Muscle of leg (tissue), 11 donors: ENCODE measurements around the gene C5AR1. TPM values are rescaled to one million over a fixed set of nuclear protein-coding genes. Genes with fewer than 3 reads are reported as not detected.
A peak's percentile ranks its signal among the peaks of the same experiment; 100 is the strongest.

Source experiments
- DNase-seq: peaks from one replicate; pipeline ENCODE4 v3.0.0; 2013
- H3K27ac ChIP-seq: one replicate; pipeline ENCODE4 v1.5.1; 2013; ENCODE audit warnings: mild to moderate bottlenecking, low read length, control low read depth
- H3K27me3 ChIP-seq: one replicate; pipeline ENCODE4 v1.6.1; 2013; ENCODE audit warnings: low read length; ENCODE audit not compliant: control insufficient read depth, insufficient read depth
- H3K36me3 ChIP-seq: one replicate; pipeline ENCODE4 v1.6.1; 2013; ENCODE audit warnings: low read length; ENCODE audit not compliant: control insufficient read depth, insufficient read depth
- H3K4me1 ChIP-seq: one replicate; pipeline ENCODE4 v1.6.1; 2013; ENCODE audit warnings: low read length; ENCODE audit not compliant: control insufficient read depth, insufficient read depth
- H3K4me3 ChIP-seq: one replicate; pipeline ENCODE4 v1.5.1; 2013; ENCODE audit warnings: low read length, control low read depth
- H3K9me3 ChIP-seq: replicated peaks from 2 replicates; pipeline ENCODE4 v1.6.1; 2013; ENCODE audit warnings: low read depth, low read length; ENCODE audit not compliant: control insufficient read depth
- WGBS: methylation state at CpG from one replicate; pipeline ENCODE4 v1.1.5; 2013; ENCODE audit warnings: missing lambda C conversion rate; ENCODE audit not compliant: insufficient coverage; 5-methylcytosine and 5-hydroxymethylcytosine counted together
- polyA plus RNA-seq, 8 donors: library from polyadenylated mRNA; unstranded; fragments of 120-200 nt; gene quantifications; one replicate each; pipeline versions ENCODE4 v1.2.1 to v1.2.3, GENCODE V29; 2013; ENCODE audit warnings: inconsistent platforms in 1 of 8, low replicate concordance in 1 of 8; ENCODE audit not compliant: insufficient read length in 8 of 8, insufficient read depth in 1 of 8
- total RNA-seq: library from RNA; stranded (reverse); fragments of 120-200 nt; gene quantifications from one replicate; pipeline ENCODE4 v1.2.4, GENCODE V29; 2013

The C5AR1 gene
- total and polyA plus RNA-seq, 9 donors, result 0.53 to 3.6 (median 1.9) TPM

- no peaks in the 10 kb centered on the region for H3K36me3 ChIP-seq
These were observed 1.2 kb downstream of the C5AR1 start for GRCh38 chr19:47310819-47311218.

GRCh38 chr19:47312366-47313006 is 2.8 kb downstream of the C5AR1 start:
- Histone ChIP-seq H3K4me1 (no peaks in the 10 kb centered on the region), H3K36me3 (no peaks in the 10 kb centered on the region), H3K27me3 (peaks cover 4% of the 10 kb centered on the region), H3K27ac (no peak overlapping the region), H3K9me3 (no peaks in the 10 kb centered on the region), H3K4me3 (no peak overlapping the region)
- DNase-seq, result no peak
- 100% methylated on average over 1 of the region's 5 CpGs for whole genome bisulfite sequencing

More at GRCh38 chr19:47310819-47311218, 1.2 kb downstream of the C5AR1 start:
- Histone ChIP-seq H3K4me3 (no peak overlapping the region), H3K9me3 (no peaks in the 10 kb centered on the region), H3K27me3 (peaks cover 4% of the 10 kb centered on the region), H3K4me1 (no peaks in the 10 kb centered on the region), H3K27ac (no peak overlapping the region)
- peak; percentile 42 for DNase-seq
- 8% methylated on average over 2 of the region's 5 CpGs for WGBS

GRCh38 chr19:47313754-47314295 is 4.2 kb downstream of the C5AR1 start:
- H3K9me3 ChIP-seq, result no peaks in the 10 kb centered on the region
- no peak for DNase-seq
- H3K36me3 ChIP-seq, result no peaks in the 10 kb centered on the region
- WGBS, result 83% methylated on average over 3 of the region's 10 CpGs
- no peak overlapping the region for H3K27ac ChIP-seq
- H3K27me3 ChIP-seq, result peaks cover 4% of the 10 kb centered on the region
- H3K4me1 ChIP-seq, result no peaks in the 10 kb centered on the region
- no peak overlapping the region for H3K4me3 ChIP-seq

- peaks cover 4% of the 10 kb centered on the region for H3K27me3 ChIP-seq
These were observed 5.6 kb downstream of the C5AR1 start for GRCh38 chr19:47315125-47315821.

GRCh38 chr19:47316513-47316912 is 6.9 kb downstream of the C5AR1 start:
- no peak for DNase-seq
- Histone ChIP-seq H3K4me3 (no peak overlapping the region), H3K9me3 (no peaks in the 10 kb centered on the region), H3K4me1 (no peaks in the 10 kb centered on the region), H3K27me3 (peaks cover 4% of the 10 kb centered on the region), H3K36me3 (no peaks in the 10 kb centered on the region), H3K27ac (no peak overlapping the region)
- WGBS, result 83% methylated on average over 1 of the region's 4 CpGs

More at GRCh38 chr19:47315125-47315821, 5.6 kb downstream of the C5AR1 start:
- peak; percentile 86 for DNase-seq
- 37% methylated on average over 8 of the region's 12 CpGs for WGBS
- Histone ChIP-seq H3K9me3 (no peaks in the 10 kb centered on the region), H3K4me1 (no peaks in the 10 kb centered on the region), H3K27ac (peak overlapping the region; percentile 65), H3K36me3 (no peaks in the 10 kb centered on the region), H3K4me3 (no peak overlapping the region)

- H3K9me3 ChIP-seq, result no peaks in the 10 kb centered on the region
- H3K27ac ChIP-seq, result no peak overlapping the region
- H3K27me3 ChIP-seq, result peaks cover 3% of the 10 kb centered on the region
- DNase-seq, result no peak
- H3K4me1 ChIP-seq, result no peaks in the 10 kb centered on the region
- no peaks in the 10 kb centered on the region for H3K36me3 ChIP-seq
- 94% methylated on average over 42 of the region's 46 CpGs for WGBS
- H3K4me3 ChIP-seq, result no peak overlapping the region
These were observed 10.5 kb downstream of the C5AR1 start for GRCh38 chr19:47319923-47320871.

GRCh38 chr19:47321630-47322029 is 12.0 kb downstream of the C5AR1 start:
- no peak for DNase-seq
- Histone ChIP-seq H3K27ac (no peak overlapping the region), H3K4me3 (no peak overlapping the region), H3K27me3 (no peaks in the 10 kb centered on the region), H3K36me3 (no peaks in the 10 kb centered on the region), H3K9me3 (no peaks in the 10 kb centered on the region), H3K4me1 (no peaks in the 10 kb centered on the region)
- no CpG with 5 or more reads among the region's 1 CpG for WGBS

- H3K27me3 ChIP-seq, result no peaks in the 10 kb centered on the region
- no peaks in the 10 kb centered on the region for H3K9me3 ChIP-seq
- H3K27ac ChIP-seq, result no peak overlapping the region
- no peaks in the 10 kb centered on the region for H3K4me1 ChIP-seq
- WGBS, result 67% methylated on average over 1 of the region's 2 CpGs
- H3K4me3 ChIP-seq, result no peak overlapping the region
- H3K36me3 ChIP-seq, result no peaks in the 10 kb centered on the region
- no peak for DNase-seq
These were observed 12.4 kb downstream of the C5AR1 start for GRCh38 chr19:47322058-47322457.

GRCh38 chr19:47323409-47323808 is 13.7 kb downstream of the C5AR1 start:
- H3K4me3 ChIP-seq, result no peak overlapping the region
- no peak overlapping the region for H3K27ac ChIP-seq
- WGBS, result 44% methylated on average over 5 of the region's 8 CpGs
- no peaks in the 10 kb centered on the region for H3K4me1 ChIP-seq
- no peaks in the 10 kb centered on the region for H3K9me3 ChIP-seq
- DNase-seq, result no peak
- no peaks in the 10 kb centered on the region for H3K27me3 ChIP-seq
- H3K36me3 ChIP-seq, result no peaks in the 10 kb centered on the region

GRCh38 chr19:47323872-47324271 is 14.2 kb downstream of the C5AR1 start:
- Histone ChIP-seq H3K27ac (peak overlapping the region; percentile 29), H3K4me3 (no peak overlapping the region), H3K36me3 (no peaks in the 10 kb centered on the region), H3K27me3 (no peaks in the 10 kb centered on the region), H3K4me1 (no peaks in the 10 kb centered on the region), H3K9me3 (no peaks in the 10 kb centered on the region)
- no peak for DNase-seq
- 77% methylated on average over 12 of the region's 12 CpGs for WGBS
